ENCODE data around the gene SLC34A2.
"Not testable (repeated sequence)": the region's sequence is repeated elsewhere in the genome, so short reads cannot be mapped to it uniquely, and the experiment has no call there.

Gene SLC34A2

GRCh38 chr4:25654971-25655963, at the start of gene SLC34A2:
Gene SLC34A2 (plus strand): TSS chr4:25655851. CDS start chr4:25662501, 6,650 bp downstream.
- DNase-seq (ENCODE audit: extremely low read depth in 1 of 2, low read depth in 1 of 2): no peak

- DNase-seq (ENCODE audit: extremely low read depth in 1 of 2, low read depth in 1 of 2): no peak
Measured at GRCh38 chr4:25608644-25609043, 47.0 kb upstream of the SLC34A2 start.

GRCh38 chr4:25609976-25610375, 45.7 kb upstream of the SLC34A2 start:
- DNase-seq (ENCODE audit: extremely low read depth in 1 of 2, low read depth in 1 of 2): no peak

GRCh38 chr4:25613613-25614012, 42.0 kb upstream of the SLC34A2 start:
- DNase-seq (ENCODE audit: extremely low read depth in 1 of 2, low read depth in 1 of 2): not testable (repeated sequence)

GRCh38 chr4:25614807-25615206, 40.8 kb upstream of the SLC34A2 start:
- no peak for DNase-seq (ENCODE audit: extremely low read depth in 1 of 2, low read depth in 1 of 2)

GRCh38 chr4:25621027-25621930, 34.4 kb upstream of the SLC34A2 start:
- DNase-seq (ENCODE audit: extremely low read depth in 1 of 2, low read depth in 1 of 2): no peak

GRCh38 chr4:25624616-25625015, 31.0 kb upstream of the SLC34A2 start:
- no peak for DNase-seq (ENCODE audit: extremely low read depth in 1 of 2, low read depth in 1 of 2)

GRCh38 chr4:25628451-25628850, 27.2 kb upstream of the SLC34A2 start:
- no peak for DNase-seq (ENCODE audit: extremely low read depth in 1 of 2, low read depth in 1 of 2)

- DNase-seq (ENCODE audit: extremely low read depth in 1 of 2, low read depth in 1 of 2): no peak
Measured at GRCh38 chr4:25632135-25632534, 23.5 kb upstream of the SLC34A2 start.

- no peak for DNase-seq (ENCODE audit: extremely low read depth in 1 of 2, low read depth in 1 of 2)
Measured at GRCh38 chr4:25633541-25633940, 22.1 kb upstream of the SLC34A2 start.

GRCh38 chr4:25635501-25635900, 20.1 kb upstream of the SLC34A2 start:
- no peak for DNase-seq (ENCODE audit: extremely low read depth in 1 of 2, low read depth in 1 of 2)

GRCh38 chr4:25637581-25638220, 17.9 kb upstream of the SLC34A2 start:
- no peak for DNase-seq (ENCODE audit: extremely low read depth in 1 of 2, low read depth in 1 of 2)

- no peak for DNase-seq (ENCODE audit: extremely low read depth in 1 of 2, low read depth in 1 of 2)
Measured at GRCh38 chr4:25638221-25638601, 17.4 kb upstream of the SLC34A2 start.

- DNase-seq (ENCODE audit: extremely low read depth in 1 of 2, low read depth in 1 of 2): no peak
Measured at GRCh38 chr4:25638806-25639205, 16.8 kb upstream of the SLC34A2 start.

GRCh38 chr4:25650311-25650710, 5.3 kb upstream of the SLC34A2 start:
- no peak for DNase-seq (ENCODE audit: extremely low read depth in 1 of 2, low read depth in 1 of 2)

GRCh38 chr4:25651682-25652081, 4.0 kb upstream of the SLC34A2 start:
- DNase-seq (ENCODE audit: extremely low read depth in 1 of 2, low read depth in 1 of 2): no peak

- DNase-seq (ENCODE audit: extremely low read depth in 1 of 2, low read depth in 1 of 2): no peak
Measured at GRCh38 chr4:25654031-25654970, 1.4 kb upstream of the SLC34A2 start.

GRCh38 chr4:25656031-25656430, 380 bp downstream of the SLC34A2 start:
- DNase-seq (ENCODE audit: extremely low read depth in 1 of 2, low read depth in 1 of 2): no peak

- DNase-seq (ENCODE audit: extremely low read depth in 1 of 2, low read depth in 1 of 2): no peak
Measured at GRCh38 chr4:25658357-25658771, 2.7 kb downstream of the SLC34A2 start.

GRCh38 chr4:25658777-25659176, 3.1 kb downstream of the SLC34A2 start:
- DNase-seq (ENCODE audit: extremely low read depth in 1 of 2, low read depth in 1 of 2): no peak
